SK-N-SH treated with all-trans-retinoic acid at 6 μM for 48 hours (cell line): ENCODE data around the gene APPBP2.

Experiments
- BACH2 ChIP-seq: fragments of 250-450 bp; sonication (Bioruptor Pico); IDR thresholded peaks from 2 replicates; pipeline ENCODE4 v1.9.0; 2021; ENCODE audit warnings: mild to moderate bottlenecking, borderline replicate concordance
- CSDC2 ChIP-seq: fragments of 250-450 bp; sonication (Bioruptor Pico); IDR thresholded peaks from 2 replicates; pipeline ENCODE4 v1.5.0; 2020; ENCODE audit warnings: mild to moderate bottlenecking, moderate library complexity
- ESRRG ChIP-seq: fragments of 250-450 bp; sonication (Bioruptor Pico); IDR thresholded peaks from 2 replicates; pipeline ENCODE4 v1.6.1; 2021; ENCODE audit warnings: mild to moderate bottlenecking
- ISL1 ChIP-seq: fragments of 250-450 bp; sonication (Bioruptor Pico); IDR thresholded peaks from 2 replicates; pipeline ENCODE4 v2.1.2; 2022; ENCODE audit warnings: mild to moderate bottlenecking, moderate library complexity
- RARB ChIP-seq: fragments of 250-450 bp; sonication (Bioruptor Pico); IDR thresholded peaks from 2 replicates; pipeline ENCODE4 v1.8.0; 2021; ENCODE audit warnings: mild to moderate bottlenecking, moderate library complexity
- SNAI2 ChIP-seq: fragments of 250-450 bp; sonication (Bioruptor Pico); IDR thresholded peaks from 2 replicates; pipeline ENCODE4 v1.5.0; 2020; ENCODE audit warnings: mild to moderate bottlenecking, moderate library complexity
- TCF4 ChIP-seq: fragments of 250-450 bp; sonication (Bioruptor Pico); IDR thresholded peaks from 2 replicates; pipeline ENCODE4 v1.8.0; 2021; ENCODE audit warnings: mild to moderate bottlenecking, moderate library complexity, borderline replicate concordance
- ZC3H10 ChIP-seq: fragments of 250-450 bp; sonication (Bioruptor Pico); IDR thresholded peaks from 2 replicates; pipeline ENCODE4 v1.5.1; 2021; ENCODE audit warnings: mild to moderate bottlenecking, moderate library complexity
- ZFP3 ChIP-seq: fragments of 250-450 bp; sonication (Bioruptor Pico); IDR thresholded peaks from 2 replicates; pipeline ENCODE4 v1.5.0; 2020; ENCODE audit warnings: mild to moderate bottlenecking, moderate library complexity
- ZFP30 ChIP-seq: fragments of 450-650 bp; formaldehyde crosslinking; IDR thresholded peaks from 2 replicates; pipeline ENCODE4 v1.5.0; 2022; ENCODE audit warnings: mild to moderate bottlenecking, moderate library complexity
- TF ChIP-seq, protein P1 (sequence below): fragments of 250-450 bp; sonication (Bioruptor Pico); IDR thresholded peaks from 2 replicates; pipeline ENCODE4 v1.8.0; 2020; ENCODE audit warnings: mild to moderate bottlenecking, moderate library complexity, borderline replicate concordance
- TF ChIP-seq, protein P2 (sequence below): fragments of 250-450 bp; sonication (Bioruptor Pico); IDR thresholded peaks from 2 replicates; pipeline ENCODE4 v1.5.0; 2020; ENCODE audit warnings: mild to moderate bottlenecking, moderate library complexity
- TF ChIP-seq, protein P3 (sequence below): fragments of 250-450 bp; sonication (Bioruptor Pico); IDR thresholded peaks from 2 replicates; pipeline ENCODE4 v1.5.1; 2020; ENCODE audit warnings: low read depth, mild to moderate bottlenecking, moderate library complexity

DNA sequence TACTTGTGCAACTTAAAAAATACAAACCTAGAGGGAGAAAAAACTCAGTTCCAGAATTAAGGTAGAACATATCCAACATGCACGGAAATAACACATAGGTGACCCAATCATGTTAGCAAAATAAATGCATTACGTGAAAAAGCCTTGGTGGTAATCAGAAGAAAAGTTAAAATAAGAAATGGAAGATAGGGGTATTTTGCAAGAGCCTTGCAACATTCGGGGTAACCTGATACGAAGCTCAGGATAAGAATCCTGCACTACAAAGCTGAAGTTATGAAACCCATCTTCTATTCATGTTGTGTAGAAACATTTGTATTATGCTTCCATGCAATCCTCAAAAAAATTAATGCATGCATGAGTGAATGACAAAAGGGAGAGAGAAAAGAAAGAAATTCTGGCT, 70.7 kb downstream of the APPBP2 start:
- TF ChIP-seq, protein P1, sequence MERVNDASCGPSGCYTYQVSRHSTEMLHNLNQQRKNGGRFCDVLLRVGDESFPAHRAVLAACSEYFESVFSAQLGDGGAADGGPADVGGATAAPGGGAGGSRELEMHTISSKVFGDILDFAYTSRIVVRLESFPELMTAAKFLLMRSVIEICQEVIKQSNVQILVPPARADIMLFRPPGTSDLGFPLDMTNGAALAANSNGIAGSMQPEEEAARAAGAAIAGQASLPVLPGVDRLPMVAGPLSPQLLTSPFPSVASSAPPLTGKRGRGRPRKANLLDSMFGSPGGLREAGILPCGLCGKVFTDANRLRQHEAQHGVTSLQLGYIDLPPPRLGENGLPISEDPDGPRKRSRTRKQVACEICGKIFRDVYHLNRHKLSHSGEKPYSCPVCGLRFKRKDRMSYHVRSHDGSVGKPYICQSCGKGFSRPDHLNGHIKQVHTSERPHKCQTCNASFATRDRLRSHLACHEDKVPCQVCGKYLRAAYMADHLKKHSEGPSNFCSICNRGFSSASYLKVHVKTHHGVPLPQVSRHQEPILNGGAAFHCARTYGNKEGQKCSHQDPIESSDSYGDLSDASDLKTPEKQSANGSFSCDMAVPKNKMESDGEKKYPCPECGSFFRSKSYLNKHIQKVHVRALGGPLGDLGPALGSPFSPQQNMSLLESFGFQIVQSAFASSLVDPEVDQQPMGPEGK (CRISPR knock-in tag), result no peak
- TF ChIP-seq ZFP30 (CRISPR knock-in tag), result no peak
- no peak for TF ChIP-seq ISL1 (CRISPR knock-in tag)
- no peak for TF ChIP-seq CSDC2 (CRISPR knock-in tag)
- no peak for TF ChIP-seq SNAI2 (CRISPR knock-in tag)
- TF ChIP-seq BACH2 (CRISPR knock-in tag), result no peak
- TF ChIP-seq, protein P2, sequence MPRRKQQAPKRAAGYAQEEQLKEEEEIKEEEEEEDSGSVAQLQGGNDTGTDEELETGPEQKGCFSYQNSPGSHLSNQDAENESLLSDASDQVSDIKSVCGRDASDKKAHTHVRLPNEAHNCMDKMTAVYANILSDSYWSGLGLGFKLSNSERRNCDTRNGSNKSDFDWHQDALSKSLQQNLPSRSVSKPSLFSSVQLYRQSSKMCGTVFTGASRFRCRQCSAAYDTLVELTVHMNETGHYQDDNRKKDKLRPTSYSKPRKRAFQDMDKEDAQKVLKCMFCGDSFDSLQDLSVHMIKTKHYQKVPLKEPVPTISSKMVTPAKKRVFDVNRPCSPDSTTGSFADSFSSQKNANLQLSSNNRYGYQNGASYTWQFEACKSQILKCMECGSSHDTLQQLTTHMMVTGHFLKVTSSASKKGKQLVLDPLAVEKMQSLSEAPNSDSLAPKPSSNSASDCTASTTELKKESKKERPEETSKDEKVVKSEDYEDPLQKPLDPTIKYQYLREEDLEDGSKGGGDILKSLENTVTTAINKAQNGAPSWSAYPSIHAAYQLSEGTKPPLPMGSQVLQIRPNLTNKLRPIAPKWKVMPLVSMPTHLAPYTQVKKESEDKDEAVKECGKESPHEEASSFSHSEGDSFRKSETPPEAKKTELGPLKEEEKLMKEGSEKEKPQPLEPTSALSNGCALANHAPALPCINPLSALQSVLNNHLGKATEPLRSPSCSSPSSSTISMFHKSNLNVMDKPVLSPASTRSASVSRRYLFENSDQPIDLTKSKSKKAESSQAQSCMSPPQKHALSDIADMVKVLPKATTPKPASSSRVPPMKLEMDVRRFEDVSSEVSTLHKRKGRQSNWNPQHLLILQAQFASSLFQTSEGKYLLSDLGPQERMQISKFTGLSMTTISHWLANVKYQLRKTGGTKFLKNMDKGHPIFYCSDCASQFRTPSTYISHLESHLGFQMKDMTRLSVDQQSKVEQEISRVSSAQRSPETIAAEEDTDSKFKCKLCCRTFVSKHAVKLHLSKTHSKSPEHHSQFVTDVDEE (CRISPR knock-in tag), result no peak
- no peak for TF ChIP-seq ZC3H10 (CRISPR knock-in tag)
- TF ChIP-seq ESRRG (CRISPR knock-in tag), result no peak
- TF ChIP-seq, protein P3, sequence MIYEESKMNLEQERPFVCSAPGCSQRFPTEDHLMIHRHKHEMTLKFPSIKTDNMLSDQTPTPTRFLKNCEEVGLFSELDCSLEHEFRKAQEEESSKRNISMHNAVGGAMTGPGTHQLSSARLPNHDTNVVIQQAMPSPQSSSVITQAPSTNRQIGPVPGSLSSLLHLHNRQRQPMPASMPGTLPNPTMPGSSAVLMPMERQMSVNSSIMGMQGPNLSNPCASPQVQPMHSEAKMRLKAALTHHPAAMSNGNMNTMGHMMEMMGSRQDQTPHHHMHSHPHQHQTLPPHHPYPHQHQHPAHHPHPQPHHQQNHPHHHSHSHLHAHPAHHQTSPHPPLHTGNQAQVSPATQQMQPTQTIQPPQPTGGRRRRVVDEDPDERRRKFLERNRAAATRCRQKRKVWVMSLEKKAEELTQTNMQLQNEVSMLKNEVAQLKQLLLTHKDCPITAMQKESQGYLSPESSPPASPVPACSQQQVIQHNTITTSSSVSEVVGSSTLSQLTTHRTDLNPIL (CRISPR knock-in tag), result no peak
- no peak for TF ChIP-seq ZFP3 (CRISPR knock-in tag)
- TF ChIP-seq TCF4 (CRISPR knock-in tag), result no peak
- no peak for TF ChIP-seq RARB (CRISPR knock-in tag)
